Kasumi-1 (cell line): ENCODE measurements around the gene ARL13B.
"Not testable (repeated sequence)": the region's sequence is repeated elsewhere in the genome, so short reads cannot be mapped to it uniquely, and the experiment has no call there.

Source experiments
- DNase-seq, 2 experiments: peaks; one replicate each; lab custom pipeline; 2025; lab: John Stamatoyannopoulos, UW

Gene ARL13B

GRCh38 chr3:94062513-94063404, 82.8 kb downstream of the ARL13B start, which contains the start of the genes DHFR2 and NSUN3:
Gene DHFR2 (minus strand): TSS chr3:94062916. CDS start chr3:94061511, 1,405 bp downstream.
Gene NSUN3 (plus strand): TSS chr3:94063061. CDS start chr3:94063127, 66 bp downstream.
- DNase-seq, result peak; percentile 96

- DNase-seq, result peak in 1 of 2 experiments; percentile 33
These were observed 83.7 kb downstream of the ARL13B start for GRCh38 chr3:94063496-94064119.

- no peak for DNase-seq
These were observed 84.4 kb downstream of the ARL13B start for GRCh38 chr3:94064243-94064860.

- no peak for DNase-seq
These were observed 85.2 kb downstream of the ARL13B start for GRCh38 chr3:94065122-94065521.

GRCh38 chr3:94065819-94066480, 86.0 kb downstream of the ARL13B start:
- DNase-seq, result no peak

- no peak for DNase-seq
These were observed 86.8 kb downstream of the ARL13B start for GRCh38 chr3:94066506-94067500.

- peak; percentile 43 to 68 for DNase-seq
These were observed 89.3 kb downstream of the ARL13B start for GRCh38 chr3:94069194-94069813.

GRCh38 chr3:94070341-94070911, 90.5 kb downstream of the ARL13B start:
- DNase-seq, result no peak

GRCh38 chr3:94071713-94072284, 91.8 kb downstream of the ARL13B start:
- no peak for DNase-seq

GRCh38 chr3:94076055-94076454, 96.1 kb downstream of the ARL13B start:
- DNase-seq, result no peak

- not testable (repeated sequence) for DNase-seq
These were observed 100.6 kb downstream of the ARL13B start for GRCh38 chr3:94080552-94080951.

GRCh38 chr3:94081884-94082283, 101.9 kb downstream of the ARL13B start:
- no peak for DNase-seq

- no peak for DNase-seq
These were observed 102.5 kb downstream of the ARL13B start for GRCh38 chr3:94082391-94082937.

GRCh38 chr3:94083261-94083660, 103.3 kb downstream of the ARL13B start:
- DNase-seq, result no peak

GRCh38 chr3:94089126-94089525, 109.2 kb downstream of the ARL13B start:
- no peak for DNase-seq

GRCh38 chr3:94092086-94092485, 112.1 kb downstream of the ARL13B start:
- DNase-seq, result peak; percentile 10 to 36

GRCh38 chr3:94093151-94093550, 113.2 kb downstream of the ARL13B start:
- no peak for DNase-seq

GRCh38 chr3:94095111-94095510, 115.2 kb downstream of the ARL13B start:
- DNase-seq, result no peak

GRCh38 chr3:94098452-94098851, 118.5 kb downstream of the ARL13B start:
- DNase-seq, result peak; percentile 73
